ENCODE data around the gene DMKN.

DMKN gene

GRCh38 chr19:35522745-35523327 lies 9.4 kb upstream of the DMKN start:
- no peak for DNase-seq

- no peak for DNase-seq
Observed at GRCh38 chr19:35521124-35521743, 7.8 kb upstream of the DMKN start.

GRCh38 chr19:35519291-35519690 lies 5.8 kb upstream of the DMKN start:
- no peak for DNase-seq

GRCh38 chr19:35518313-35518712 lies 4.9 kb upstream of the DMKN start:
- no peak for DNase-seq

- no peak for DNase-seq
Observed at GRCh38 chr19:35517342-35517741, 3.9 kb upstream of the DMKN start.

GRCh38 chr19:35516310-35516709 lies 2.9 kb upstream of the DMKN start:
- no peak for DNase-seq

- DNase-seq: no peak
Observed at GRCh38 chr19:35514282-35514809, 897 bp upstream of the DMKN start.

GRCh38 chr19:35512831-35513627 lies 420 bp downstream of the DMKN start:
- DNase-seq: no peak

- DNase-seq: no peak
Observed at GRCh38 chr19:35511337-35511736, 2.1 kb downstream of the DMKN start.

- no peak for DNase-seq
Observed at GRCh38 chr19:35510626-35510964, 2.9 kb downstream of the DMKN start.

- peak in 5 of 6 experiments; percentile 42 to 68 (median 58) for DNase-seq
Observed at GRCh38 chr19:35509861-35510625, 3.4 kb downstream of the DMKN start.

- peak in 2 of 6 experiments; percentile 9 to 32 for DNase-seq
Observed at GRCh38 chr19:35509018-35509652, 4.3 kb downstream of the DMKN start.

- DNase-seq: no peak
Observed at GRCh38 chr19:35508129-35508528, 5.3 kb downstream of the DMKN start.

GRCh38 chr19:35507561-35507960 lies 5.9 kb downstream of the DMKN start:
- DNase-seq: no peak

- DNase-seq: no peak
Observed at GRCh38 chr19:35506011-35506410, 7.4 kb downstream of the DMKN start.

GRCh38 chr19:35502751-35503150 lies 10.7 kb downstream of the DMKN start:
- no peak for DNase-seq

- DNase-seq: no peak
Observed at GRCh38 chr19:35501684-35502083, 11.8 kb downstream of the DMKN start.

GRCh38 chr19:35500611-35501010 lies 12.8 kb downstream of the DMKN start:
- no peak for DNase-seq

GRCh38 chr19:35498984-35499527 lies 14.4 kb downstream of the DMKN start:
- DNase-seq: no peak

- DNase-seq: no peak
Observed at GRCh38 chr19:35498220-35498619, 15.2 kb downstream of the DMKN start.

GRCh38 chr19:35497406-35497805 lies 16.0 kb downstream of the DMKN start:
- DNase-seq: no peak

All from stimulated activated naive CD4-positive, alpha-beta T cell (primary cell).